ENCODE measurements around the gene BBC3.

BBC3 gene

DNA sequence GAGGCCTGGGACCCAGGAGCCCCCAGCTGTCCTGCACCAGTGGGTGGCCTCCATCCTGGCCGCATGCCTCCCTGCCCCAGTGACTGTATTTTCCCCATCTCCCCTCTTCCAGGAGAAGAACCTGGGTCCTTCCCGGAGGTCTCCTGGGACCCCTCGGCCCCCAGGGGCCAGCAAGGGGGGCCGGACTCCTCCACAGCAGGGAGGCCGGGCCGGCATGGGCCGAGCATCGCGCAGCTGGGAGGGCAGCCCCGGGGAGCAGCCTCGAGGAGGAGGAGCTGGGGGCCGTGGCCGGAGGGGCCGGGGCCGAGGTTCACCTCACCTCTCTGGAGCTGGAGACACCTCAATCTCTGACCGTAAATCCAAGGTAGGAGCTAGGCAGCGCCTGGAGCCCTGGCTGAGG lies 29.5 kb upstream of the BBC3 start:
- no peak for DNase-seq

DNA sequence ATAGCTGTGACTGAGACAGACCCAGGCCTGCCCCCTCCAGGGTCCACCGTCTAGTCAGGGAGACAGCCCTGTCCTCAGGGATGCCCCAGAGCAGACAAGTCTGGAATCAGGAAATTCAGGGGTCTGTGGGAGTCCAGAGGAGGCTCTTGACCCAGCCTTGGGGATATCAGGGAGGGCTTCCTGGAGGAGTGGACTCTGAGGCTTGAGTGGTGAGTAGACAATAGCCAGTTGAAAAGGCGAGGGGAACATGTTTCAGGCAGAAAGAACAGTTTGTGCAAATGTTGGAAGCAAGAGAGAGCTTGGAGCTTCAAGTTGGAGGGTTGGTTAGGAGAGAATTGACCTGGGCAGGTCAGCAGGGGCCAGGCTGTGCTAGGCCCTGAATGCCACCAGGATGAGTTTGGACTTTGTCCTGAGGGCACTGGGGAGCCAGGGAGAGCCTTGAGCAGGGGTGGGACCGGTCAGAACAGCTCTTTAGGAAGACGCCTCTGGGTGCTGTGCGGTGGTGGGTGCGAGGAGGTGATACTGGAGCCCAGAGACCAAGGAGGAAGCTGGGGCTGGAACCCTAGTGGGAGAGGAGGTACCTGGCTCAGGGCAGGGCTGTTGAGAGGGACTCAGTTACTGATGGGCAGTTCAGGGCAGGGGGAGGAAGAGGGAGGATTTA lies 28.0 kb upstream of the BBC3 start:
- H3K4me3 ChIP-seq (ENCODE audit: low read depth, low read length) = no peak overlapping the region
- H3K27ac ChIP-seq = no peak overlapping the region

More for the DNA sequence above, 29.5 kb upstream of the BBC3 start:
- TF ChIP-seq, protein P1, sequence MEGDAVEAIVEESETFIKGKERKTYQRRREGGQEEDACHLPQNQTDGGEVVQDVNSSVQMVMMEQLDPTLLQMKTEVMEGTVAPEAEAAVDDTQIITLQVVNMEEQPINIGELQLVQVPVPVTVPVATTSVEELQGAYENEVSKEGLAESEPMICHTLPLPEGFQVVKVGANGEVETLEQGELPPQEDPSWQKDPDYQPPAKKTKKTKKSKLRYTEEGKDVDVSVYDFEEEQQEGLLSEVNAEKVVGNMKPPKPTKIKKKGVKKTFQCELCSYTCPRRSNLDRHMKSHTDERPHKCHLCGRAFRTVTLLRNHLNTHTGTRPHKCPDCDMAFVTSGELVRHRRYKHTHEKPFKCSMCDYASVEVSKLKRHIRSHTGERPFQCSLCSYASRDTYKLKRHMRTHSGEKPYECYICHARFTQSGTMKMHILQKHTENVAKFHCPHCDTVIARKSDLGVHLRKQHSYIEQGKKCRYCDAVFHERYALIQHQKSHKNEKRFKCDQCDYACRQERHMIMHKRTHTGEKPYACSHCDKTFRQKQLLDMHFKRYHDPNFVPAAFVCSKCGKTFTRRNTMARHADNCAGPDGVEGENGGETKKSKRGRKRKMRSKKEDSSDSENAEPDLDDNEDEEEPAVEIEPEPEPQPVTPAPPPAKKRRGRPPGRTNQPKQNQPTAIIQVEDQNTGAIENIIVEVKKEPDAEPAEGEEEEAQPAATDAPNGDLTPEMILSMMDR (IDR thresholded peaks at IDR 0.05; ENCODE audit: low read depth, low read length) = no peak
- Histone ChIP-seq H3K27me3 (ENCODE audit: insufficient read depth, low read depth, severe bottlenecking) (no peaks in the 10 kb centered on the region), H3K36me3 (peaks cover 60% of the 10 kb centered on the region), H3K9me3 (ENCODE audit: severe bottlenecking) (no peaks in the 10 kb centered on the region), H3K4me3 (ENCODE audit: low read depth, low read length) (no peak overlapping the region), H3K27ac (no peak overlapping the region)

DNA sequence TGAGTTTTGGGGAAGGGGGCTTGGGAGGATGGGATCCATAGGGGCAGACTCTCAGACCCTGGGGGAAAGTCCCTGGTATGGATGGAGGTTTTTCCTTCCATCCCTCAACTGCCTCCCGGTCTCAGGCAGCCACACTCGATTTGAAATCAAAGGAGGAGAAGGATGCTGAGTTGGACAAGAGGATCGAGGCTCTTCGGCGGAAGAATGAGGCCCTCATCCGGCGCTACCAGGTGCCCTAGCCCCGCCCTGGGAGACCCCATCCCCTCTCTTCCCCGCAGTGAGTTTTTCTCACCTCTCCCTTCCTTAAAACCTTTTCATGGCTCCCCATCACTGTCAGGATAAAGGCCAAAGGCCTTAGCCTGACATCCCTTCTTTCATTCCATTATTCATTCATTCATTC lies 27.4 kb upstream of the BBC3 start:
- H3K4me3 ChIP-seq (ENCODE audit: low read depth, low read length) = no peak overlapping the region
- DNase-seq = no peak
- no peaks in the 10 kb centered on the region for H3K27me3 ChIP-seq (ENCODE audit: insufficient read depth, low read depth, severe bottlenecking)
- TF ChIP-seq, protein P1 (IDR thresholded peaks at IDR 0.05; ENCODE audit: low read depth, low read length) = no peak
- peak overlapping the region; percentile 92 for H3K27ac ChIP-seq
- peaks cover 43% of the 10 kb centered on the region for H3K36me3 ChIP-seq
- H3K9me3 ChIP-seq (ENCODE audit: severe bottlenecking) = no peaks in the 10 kb centered on the region

More for the DNA sequence above, 28.0 kb upstream of the BBC3 start:
- DNase-seq = no peak
- TF ChIP-seq, protein P1 (IDR thresholded peaks at IDR 0.05; ENCODE audit: low read depth, low read length) = no peak
- Histone ChIP-seq H3K36me3 (peaks cover 49% of the 10 kb centered on the region), H3K9me3 (ENCODE audit: severe bottlenecking) (no peaks in the 10 kb centered on the region), H3K27me3 (ENCODE audit: insufficient read depth, low read depth, severe bottlenecking) (no peaks in the 10 kb centered on the region)

DNA sequence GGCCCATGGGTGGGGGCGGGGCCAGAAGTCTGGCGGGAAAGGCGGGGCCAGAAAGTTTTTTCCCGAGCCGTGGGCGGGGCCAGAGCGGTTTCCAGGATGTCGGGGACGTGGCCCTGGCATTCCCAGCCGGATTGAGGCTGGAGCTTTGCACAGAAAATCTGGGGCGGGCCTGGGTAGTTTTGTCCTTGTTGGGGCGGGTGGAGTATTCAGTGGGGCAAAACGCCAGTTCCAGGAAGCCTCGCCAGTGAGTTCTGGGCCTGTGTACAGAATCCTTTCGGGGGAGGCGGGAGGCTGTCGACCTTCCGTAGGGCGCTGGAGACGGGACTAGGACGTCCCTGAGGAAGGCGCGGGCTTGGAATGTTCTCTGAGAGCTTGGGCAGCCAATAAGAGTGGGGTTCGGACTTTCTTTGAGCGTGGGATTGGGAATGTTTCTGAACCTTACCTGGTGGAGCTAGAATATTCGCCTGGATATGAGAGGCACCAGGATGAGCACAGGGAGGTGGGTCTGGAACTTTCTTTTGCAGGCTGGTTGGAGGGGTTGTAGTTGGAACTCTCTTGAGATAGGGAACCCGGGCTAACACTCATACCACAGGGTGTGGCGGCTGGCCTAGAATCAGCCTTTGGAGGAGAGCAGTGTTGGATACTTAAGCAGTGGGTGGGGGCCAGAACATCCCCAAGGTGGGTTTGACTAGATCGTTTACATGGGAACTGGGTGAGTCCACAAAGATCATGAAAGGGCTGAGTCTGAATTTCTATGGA lies 26.6 kb upstream of the BBC3 start:
- Histone ChIP-seq H3K27me3 (ENCODE audit: insufficient read depth, low read depth, severe bottlenecking) (no peaks in the 10 kb centered on the region), H3K9me3 (ENCODE audit: severe bottlenecking) (no peaks in the 10 kb centered on the region), H3K4me3 (ENCODE audit: low read depth, low read length) (peak overlapping the region; percentile 73), H3K36me3 (peaks cover 37% of the 10 kb centered on the region), H3K27ac (peak overlapping the region; percentile 92)
- no peak for DNase-seq
- TF ChIP-seq, protein P1 (IDR thresholded peaks at IDR 0.05; ENCODE audit: low read depth, low read length) = no peak

DNA sequence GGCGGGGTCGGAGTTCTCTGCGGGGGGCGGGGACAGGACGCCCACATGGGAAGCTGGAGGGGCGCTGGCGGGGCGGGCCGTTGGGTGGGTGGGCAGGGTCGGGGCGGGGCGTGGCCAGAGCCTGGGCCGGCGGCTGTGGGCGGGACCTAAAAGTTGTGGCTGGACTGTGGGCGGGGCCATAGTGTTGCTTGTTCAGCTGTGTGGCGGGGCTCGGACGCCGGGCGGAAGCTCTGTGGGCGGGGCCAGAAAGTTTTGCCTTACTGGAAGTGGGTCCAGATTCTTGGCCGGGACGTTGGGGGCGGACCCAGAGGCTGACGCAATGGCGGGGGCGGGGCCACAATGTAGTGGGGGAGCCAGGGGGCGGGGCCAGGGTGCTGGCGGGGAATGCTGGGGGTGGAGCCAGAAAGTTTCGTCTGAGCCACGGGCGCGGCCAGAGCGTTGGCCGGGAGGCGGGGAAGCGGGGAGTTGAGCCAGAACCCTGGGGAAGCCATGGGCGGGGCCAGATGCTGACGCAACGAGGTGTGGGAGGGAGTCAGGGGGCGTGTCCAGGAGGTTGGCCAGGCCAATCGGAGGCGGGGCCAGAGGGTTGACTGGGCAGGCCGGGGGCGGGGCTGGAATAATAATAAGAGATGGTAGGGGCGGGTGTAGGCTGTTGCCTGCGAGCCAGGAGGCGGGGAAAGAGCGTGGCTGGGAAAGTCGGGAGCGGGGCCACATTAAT lies 25.9 kb upstream of the BBC3 start:
- H3K9me3 ChIP-seq (ENCODE audit: severe bottlenecking) = no peaks in the 10 kb centered on the region
- peak; percentile 100 for DNase-seq
- H3K27me3 ChIP-seq (ENCODE audit: insufficient read depth, low read depth, severe bottlenecking) = no peaks in the 10 kb centered on the region
- H3K27ac ChIP-seq = peak overlapping the region; percentile 85
- peaks cover 32% of the 10 kb centered on the region for H3K36me3 ChIP-seq
- TF ChIP-seq, protein P1 (IDR thresholded peaks at IDR 0.05; ENCODE audit: low read depth, low read length) = no peak
- peak overlapping the region; percentile 71 for H3K4me3 ChIP-seq (ENCODE audit: low read depth, low read length)

All from WERI-Rb-1 (cell line).